ENCODE measurements around the gene HOXB3.
A peak's percentile ranks its signal among the peaks of the same experiment; 100 is the strongest.

HOXB3 gene

GRCh38 chr17:48625495-48626244 lies 35.6 kb upstream of the HOXB3 start:
- peak in 1 of 2 experiments; percentile 86 for DNase-seq

GRCh38 chr17:48624544-48625494 lies 34.8 kb upstream of the HOXB3 start:
- peak in 1 of 2 experiments; percentile 63 for DNase-seq

GRCh38 chr17:48624118-48624517 lies 34.1 kb upstream of the HOXB3 start:
- DNase-seq: no peak

GRCh38 chr17:48623583-48623982 lies 33.5 kb upstream of the HOXB3 start:
- no peak for DNase-seq

DNA sequence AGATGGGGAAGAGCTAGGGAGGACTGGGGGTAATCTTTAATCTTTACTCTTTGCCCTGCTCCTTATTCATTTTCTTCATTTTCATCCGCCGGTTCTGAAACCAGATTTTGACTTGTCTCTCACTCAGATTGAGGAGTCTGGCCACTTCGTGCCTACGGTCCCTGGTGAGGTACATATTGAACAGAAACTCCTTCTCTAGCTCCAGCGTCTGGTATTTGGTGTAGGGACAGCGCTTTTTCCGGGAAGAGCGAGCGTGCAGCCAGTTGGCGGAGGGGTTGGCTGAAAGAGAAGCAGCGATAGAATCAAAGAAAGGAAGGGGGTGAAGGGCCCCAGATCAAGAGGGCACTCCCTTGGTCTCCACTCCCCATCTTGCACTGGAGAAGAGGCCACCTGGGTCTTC lies 32.8 kb upstream of the HOXB3 start:
- DNase-seq: no peak

DNA sequence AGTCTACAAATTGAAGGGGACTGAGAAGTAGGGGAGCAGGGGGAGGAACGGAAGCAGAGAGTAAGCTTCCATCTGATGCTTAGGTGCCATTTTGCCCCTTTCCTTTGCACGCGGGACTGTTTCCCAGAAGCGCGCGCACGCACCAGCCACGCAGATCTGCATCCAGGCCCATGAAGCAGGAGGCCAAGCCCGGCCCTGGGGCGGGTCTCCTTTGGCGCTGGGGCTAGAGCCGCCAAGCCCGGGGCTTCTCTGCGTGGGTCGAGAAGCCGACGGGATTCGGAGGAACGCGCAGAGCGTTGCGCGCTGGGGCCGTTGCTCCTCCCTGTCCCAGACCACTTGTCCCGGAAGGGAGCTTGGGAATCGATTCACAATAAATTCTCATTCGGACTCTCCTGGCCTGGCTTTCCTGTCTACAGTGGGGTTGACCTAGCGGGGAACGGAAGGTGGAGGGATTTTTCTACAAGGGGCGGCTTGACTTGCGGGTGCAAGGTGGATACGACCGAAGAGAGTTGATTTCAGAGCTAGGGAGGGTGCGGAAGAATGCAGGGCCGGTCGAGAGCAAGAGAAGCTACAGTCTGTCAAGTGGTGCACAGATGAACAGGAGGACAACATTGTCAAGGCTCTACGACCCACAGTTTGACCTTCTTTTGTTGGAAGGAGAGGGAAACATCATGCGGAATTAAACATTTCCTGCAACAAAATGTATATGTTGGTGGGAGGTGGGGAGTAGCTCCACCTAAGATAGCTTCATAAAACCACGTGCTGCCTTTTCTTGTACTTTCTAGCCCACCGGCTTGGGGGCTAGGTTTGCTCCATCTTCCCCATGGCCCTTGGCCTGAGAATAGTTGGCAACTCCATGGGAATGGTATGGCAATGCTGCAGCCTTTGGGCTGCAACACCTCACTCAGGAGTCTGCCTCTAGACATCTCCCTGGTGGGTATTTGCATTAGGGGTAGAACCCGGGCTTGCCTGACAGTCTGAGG lies 31.7 kb upstream of the HOXB3 start:
- no peak for DNase-seq

DNA sequence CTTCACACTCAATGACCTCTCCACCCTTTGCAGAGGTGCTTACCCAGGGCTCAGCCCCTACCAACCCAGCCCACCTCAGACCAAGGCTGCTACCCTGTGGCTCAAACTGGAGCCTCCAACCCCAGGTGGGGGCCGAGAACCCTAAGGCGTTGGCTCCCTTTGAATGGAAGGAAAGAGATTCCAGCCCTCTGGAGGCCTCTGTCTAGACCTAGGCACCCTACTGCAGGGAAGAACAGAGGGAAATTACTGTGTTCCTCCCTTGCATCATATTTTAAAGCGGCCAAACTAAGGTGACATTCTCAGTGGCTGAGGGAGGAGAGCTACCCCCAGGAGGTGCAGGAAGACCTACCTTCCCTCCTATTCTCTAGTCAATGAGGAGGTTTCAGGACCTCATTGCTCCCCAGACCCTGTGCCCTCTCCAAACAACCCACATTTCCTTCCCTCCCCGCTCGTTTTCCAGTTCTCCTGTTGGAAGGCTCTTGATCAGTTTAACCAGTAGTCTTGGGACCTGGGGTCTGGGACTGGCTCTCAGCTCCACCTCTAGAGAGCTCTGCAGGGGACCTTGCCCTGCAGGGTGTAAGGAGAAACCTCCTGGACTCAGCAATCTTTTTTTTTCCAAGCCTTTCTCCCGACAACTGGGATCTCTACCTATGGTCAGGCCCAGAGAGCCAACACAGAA lies 30.6 kb upstream of the HOXB3 start:
- DNase-seq: no peak

- DNase-seq: peak in 1 of 2 experiments; percentile 43
Measured at GRCh38 chr17:48619826-48620449, 29.9 kb upstream of the HOXB3 start.

DNA sequence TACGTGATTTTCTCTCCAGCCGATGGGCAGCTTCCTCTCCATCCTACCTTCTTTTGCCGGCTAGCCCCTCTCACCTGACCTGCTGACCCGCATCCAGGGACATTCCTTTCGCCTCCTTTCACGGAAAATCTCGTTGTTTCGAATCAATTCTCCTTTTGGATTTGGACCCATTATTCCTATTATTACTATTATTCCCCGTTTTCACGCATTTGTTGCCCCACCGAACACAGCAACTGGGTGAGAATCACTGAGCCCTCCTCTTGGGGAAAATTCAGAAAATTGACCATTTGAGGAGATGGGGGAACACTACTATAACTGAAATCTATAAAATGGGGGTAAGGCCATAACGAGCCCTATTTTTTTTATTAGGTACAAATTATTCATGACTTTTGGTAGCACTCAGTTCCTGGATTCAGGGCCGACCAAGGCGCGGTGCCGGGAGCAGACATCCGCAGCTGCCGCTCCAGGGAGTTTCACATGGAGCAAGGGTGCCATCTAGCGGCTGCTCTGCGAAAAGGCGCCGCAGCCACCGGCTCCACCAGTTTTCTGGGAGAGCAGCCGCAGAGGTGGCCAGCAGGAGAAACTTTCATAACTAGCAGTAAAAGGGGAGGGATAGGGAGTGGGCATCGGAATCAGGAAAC lies 28.3 kb upstream of the HOXB3 start:
- DNase-seq: peak; percentile 59 to 93

GRCh38 chr17:48617471-48618255 lies 27.6 kb upstream of the HOXB3 start:
- DNase-seq: peak in 1 of 2 experiments; percentile 43

- no peak for DNase-seq
Measured at GRCh38 chr17:48616717-48617470, 26.9 kb upstream of the HOXB3 start.

DNA sequence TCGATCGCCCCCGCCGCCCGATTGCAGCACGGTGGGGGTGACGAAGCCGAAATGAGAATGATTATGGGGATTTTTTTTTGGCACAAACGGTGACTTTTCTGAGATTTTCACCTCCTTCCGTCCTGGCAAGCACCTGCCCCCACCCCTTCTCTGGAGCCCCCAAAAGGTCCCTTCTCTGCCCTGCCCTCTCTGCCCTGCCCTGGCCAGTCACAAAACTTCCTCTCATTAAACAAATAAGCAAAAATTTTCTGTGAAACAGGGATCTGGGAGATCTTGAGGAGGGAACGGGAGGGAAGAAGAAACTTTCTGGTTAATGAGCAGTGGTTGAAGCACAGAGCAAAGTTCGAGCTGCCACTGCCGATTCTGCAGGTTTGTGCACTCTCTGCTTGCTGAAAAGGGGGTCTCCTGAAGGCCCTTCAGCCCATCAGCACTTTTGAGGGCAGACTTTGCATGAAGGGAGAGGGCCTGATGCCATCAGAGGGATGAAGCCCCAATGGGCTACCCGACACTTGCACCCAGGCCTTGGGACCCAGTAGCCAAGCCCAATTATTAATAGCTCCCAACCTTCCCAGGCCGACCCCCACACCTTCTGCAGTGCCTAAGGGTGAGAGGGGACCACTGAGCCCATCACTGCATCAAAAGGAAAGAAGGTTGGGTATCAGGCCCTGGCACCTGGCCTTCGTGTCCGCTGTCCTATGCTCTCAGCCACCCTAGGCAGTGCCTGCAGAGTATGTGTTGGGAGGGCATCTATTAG lies 26.1 kb upstream of the HOXB3 start:
- DNase-seq: no peak

DNA sequence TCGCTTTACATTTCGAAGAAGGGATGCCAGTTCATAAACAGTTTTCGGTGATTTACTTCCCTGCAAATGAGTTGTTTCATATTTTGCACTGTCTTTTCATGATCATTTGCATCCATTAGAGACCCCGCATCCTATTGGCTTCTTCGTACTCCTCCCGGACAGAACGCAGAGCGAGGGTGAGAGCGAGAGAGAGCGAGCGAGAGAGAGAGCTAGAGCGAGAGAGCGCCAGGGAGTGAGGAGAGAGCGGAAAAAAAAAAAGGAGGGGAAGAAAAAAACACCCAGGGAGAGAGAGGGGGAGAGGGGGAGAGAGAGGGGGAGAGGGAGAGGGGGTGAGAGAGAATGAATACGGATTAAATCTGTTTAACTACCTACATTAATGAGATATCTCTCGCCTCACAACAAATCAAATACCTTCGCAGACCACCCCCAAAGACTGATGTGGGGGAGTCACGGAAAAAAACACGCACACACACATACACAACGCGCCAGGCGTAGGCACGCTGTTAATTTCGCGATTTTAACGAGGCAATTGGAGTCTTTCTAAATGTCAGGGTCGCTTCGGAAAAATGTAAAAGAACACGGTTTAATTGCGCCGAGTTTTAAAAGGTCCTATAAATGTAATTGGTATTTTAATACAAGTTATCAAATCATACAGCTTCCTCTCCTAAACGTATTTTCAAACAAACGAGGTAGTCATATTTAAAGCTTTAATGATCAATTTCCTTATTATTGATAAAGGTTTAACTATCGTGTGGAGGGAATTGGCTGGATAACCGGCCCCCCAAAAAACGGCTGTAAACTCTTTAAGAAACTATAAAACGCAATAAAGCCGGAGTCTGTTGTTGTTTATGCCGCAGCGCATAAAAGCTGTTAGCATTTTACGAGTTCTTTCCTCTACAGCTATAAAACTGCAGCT lies 25.3 kb upstream of the HOXB3 start, which contains the start of gene HOXB8:
TSS of gene HOXB8 (minus strand) at position 246 of the 916 bp plus-strand sequence. CDS start 588 bp downstream, outside the sequence.
- DNase-seq: no peak

DNA sequence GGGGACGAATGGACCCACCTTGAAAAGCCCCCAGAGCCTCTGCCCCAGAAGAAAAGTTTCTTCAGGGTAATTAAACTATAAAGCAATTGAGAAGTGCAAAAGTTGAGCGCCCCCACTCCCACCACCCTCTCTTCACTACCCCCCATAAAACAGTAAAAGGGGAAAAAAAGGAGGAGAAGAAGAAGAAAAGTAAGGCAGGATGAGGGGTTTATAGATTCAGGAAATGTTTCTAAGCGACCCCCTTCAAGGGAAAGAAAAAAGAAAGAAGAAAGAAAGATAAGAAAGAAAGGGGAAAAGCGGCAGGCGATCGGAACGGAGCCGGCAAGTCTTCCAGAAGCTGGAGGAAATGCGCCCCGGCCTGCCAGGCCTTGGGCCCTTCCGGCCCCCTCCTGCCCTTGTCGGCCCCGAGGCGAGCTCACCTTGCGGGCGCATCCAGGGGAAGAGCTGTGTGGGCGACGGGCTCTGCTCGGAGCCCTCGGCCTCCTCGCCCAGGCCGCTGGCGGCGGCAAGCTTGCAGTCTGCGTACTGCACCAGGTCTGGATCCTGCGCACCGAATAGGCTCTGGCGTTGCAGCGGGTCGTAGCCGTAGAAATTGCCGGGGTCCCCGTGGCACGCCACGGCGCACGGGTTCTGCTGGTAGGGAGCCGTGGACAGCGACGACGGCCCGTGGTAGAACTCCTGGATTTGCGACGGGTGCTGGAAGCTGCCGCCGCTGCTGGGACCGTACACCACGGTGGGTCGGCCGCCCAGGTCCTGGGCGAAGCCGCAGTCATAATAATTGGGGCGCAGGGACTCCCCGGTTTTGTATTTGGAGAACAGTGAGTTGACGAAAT lies 24.0 kb upstream of the HOXB3 start:
- DNase-seq: peak in 1 of 2 experiments; percentile 79

DNA sequence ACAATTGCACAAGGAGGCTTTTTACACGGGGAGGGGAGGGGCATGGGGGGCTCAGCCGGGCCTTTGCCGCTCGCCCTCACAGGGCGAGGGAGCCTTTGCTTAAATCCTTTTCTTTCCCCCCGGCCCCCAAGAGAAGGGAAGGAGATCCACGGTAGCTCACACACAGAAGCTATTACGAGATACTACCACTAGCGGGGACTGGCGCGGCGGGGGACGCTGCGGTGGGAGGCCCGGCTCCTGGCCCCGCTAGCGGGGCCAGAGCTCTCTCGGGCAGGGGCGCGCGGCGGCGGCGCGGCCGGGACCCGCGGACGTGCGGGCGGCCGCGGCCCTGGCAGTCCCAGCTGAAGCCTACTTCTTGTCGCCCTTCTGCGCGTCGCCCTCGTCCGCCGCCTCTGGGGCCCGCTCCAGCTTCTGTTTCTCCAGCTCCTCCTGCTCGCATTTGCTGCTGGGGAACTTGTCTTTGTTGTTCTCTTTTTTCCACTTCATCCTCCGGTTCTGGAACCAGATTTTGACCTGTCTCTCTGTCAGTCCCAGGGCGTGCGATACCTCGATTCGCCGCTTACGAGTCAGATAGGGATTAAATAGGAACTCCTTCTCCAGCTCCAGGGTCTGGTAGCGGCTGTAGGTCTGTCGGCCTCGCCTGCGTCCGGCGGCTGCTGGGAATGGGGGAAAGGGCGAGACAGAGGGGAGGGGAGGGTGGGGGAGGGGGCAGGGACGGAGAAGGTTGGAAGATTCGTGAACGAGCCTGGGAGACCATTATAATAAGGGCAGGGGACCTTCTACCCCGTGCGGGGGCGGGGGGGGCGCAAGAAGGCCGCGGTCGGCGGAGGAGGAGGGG lies 23.0 kb upstream of the HOXB3 start:
- DNase-seq: peak in 1 of 2 experiments; percentile 74

All from NCI-H526 (cell line).